ENCODE data around the gene SRGAP2C. TPM values are rescaled to one million over a fixed set of nuclear protein-coding genes. Genes with fewer than 3 reads are reported as not detected.
"Not testable (repeated sequence)": the region's sequence is repeated elsewhere in the genome, so short reads cannot be mapped to it uniquely, and the experiment has no call there.

The SRGAP2C gene
- total RNA-seq, 1 donor from 2014 or later: 23.8 TPM

DNA sequence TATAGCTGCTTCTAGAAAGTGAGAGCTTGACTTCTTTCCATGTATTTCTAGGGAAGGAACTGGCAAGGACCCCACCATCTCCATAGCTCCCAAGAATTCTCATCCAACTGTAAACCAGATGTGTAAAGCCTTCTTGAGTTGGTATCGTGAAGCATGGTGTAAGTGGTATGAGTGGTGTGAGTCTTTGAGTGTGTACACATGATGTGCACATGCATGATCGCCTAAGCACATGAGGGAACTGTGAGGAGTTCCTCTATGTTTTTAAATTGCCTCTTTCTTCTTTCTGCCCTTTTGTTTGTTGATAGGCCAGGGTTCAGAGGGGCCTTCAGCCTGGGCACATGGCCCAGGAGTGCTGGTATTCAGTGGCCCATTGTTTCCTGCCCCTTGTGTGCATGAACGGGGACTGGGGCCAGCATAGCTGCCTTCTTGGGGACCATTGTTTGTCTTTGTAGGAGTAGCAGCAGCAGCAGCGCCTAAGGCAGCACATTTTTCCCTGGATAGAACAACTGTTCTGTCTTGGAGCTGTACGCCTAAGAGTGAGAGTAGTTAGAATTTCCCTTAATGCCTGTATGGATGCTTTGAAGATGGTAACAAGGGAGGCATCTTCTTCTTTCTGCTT lies 96.0 kb downstream of the SRGAP2C start:
- not testable (repeated sequence) for DNase-seq

DNA sequence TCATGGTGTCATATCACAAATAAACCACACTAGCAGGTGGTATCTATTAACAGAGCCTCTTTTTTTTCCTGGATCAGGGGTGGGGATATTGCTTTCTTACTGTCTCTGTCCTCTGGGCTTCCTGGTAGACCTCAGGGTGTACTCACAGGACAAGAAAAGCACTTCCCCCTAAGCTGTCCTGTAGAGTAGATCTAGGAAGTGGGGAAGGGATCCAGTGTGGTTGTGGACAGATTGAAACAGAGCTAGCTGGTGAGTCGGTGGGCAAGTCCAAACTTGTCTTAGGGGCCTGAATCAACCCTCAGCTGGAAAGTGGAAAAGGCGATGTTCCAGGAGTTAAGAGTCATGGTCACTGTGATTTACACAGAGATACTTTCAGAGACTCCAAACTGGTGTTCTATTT lies 96.7 kb downstream of the SRGAP2C start:
- not testable (repeated sequence) for DNase-seq

GRCh38 chr1:121283587-121284180 lies 98.9 kb downstream of the SRGAP2C start:
- DNase-seq: peak; percentile 0

DNA sequence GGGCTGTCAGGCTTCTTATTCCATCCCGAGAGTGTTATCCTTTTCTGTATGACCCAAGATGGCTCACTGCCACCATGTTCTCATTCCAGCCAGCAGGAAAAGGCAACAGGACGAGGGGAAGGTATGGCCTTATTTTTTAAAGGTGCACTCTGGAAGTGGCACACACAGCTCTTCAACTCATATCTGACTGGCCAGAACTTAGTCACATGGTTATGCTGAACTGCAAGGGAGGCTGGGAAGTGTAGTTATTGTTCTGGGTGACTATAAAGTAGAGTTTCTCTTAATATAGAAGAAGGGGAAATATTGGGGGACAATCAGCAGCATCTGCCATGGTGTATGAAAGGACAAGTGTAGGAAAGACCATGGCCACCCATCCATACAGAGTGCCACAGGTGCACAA lies 107.8 kb downstream of the SRGAP2C start:
- not testable (repeated sequence) for DNase-seq

DNA sequence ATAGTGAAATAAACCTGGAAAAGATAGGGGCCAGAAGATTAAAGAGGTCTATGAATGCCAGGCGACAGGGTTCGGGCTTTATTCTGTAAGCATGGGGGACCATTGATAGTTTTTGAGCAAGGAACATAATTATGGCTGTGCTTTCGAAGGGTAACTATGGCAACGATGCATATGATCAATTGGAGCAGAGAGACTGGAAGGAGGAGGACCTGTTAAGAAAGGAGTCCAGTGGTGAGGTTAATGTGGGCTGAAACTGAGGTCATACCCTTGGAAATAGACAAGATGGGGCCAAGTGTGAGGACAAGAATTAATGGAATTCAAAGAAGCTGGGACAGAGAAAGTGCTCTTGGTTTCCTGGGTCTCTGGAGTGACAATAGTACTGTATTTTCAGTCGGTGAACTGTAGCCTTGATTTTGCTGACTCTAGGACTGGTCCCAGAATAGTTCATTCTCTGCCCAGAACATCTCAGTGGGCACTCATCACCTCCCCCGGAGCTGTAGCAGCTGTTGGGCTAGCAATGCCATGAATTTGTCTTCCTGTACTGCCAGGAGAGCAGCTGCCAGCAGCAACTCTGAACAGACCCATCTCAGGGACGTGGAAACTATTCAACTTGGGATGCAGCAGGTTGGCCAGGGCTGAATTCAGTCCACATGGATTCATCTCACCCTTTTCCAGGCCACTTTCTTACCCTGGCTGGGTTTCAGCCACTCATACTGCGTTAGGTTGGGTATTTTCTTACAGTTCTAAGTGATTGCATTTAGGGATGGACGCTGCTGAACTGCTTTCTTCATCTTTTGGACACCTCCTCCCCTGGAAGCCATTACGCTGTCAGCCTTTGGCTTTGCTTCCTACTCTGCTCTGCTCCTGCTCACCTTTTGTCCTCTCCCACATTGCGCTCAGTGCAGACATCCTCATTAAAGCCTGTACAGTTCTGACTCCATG lies 108.8 kb downstream of the SRGAP2C start:
- DNase-seq: not testable (repeated sequence)

GRCh38 chr1:121294205-121294570 lies 109.4 kb downstream of the SRGAP2C start:
- DNase-seq: not testable (repeated sequence)

DNA sequence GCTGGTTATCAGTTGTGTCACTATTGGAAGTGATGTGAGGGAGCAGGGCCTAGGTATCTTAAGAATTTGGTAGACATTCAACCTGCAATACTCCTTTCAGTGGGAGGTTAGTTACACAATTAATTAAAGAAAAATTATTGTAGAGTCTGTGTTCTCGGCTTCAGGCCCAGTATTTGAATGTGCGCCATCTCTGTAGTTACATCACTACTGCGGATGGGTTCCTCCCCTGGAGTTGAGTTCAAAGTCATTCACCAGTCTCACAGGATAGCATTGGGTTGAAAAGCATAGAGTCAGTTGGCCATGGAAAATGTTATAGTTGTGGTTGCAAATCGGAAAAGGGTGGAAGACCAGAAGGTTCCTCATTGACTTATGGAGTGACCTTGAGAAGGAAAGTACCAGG lies 111.8 kb downstream of the SRGAP2C start:
- not testable (repeated sequence) for DNase-seq

GRCh38 chr1:121298529-121298928 lies 113.8 kb downstream of the SRGAP2C start:
- DNase-seq: not testable (repeated sequence)

DNA sequence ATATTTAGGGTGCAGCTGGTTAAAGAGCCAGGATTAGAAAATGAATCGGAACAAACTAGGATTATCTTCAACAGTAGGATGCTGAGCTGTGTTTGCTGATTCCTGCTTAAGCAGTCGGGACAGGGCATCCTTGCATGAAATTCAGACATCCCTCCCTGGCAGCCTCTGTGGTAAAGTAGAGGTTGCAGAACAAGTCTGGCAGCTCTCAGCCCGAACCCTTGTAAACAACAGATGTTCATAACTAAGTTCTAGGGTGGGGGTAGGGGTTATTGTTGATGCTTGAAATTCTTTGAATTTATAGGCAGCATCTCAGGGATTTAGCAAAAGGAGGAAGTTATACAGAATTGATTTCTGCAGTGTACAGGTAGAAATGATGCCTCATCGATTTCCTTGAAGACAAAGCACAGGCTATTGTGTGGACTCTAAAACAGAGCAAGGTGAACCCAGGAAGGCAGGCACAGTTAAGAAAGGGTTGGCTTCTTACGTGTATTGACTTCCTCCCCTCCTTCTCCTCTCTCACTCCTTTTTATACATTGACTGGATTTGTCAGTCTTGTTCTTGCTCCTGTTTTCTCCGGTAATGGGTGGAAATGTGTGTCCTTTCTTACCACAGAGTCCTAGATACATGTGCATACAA lies 114.9 kb downstream of the SRGAP2C start:
- not testable (repeated sequence) for DNase-seq

- not testable (repeated sequence) for DNase-seq
Measured at GRCh38 chr1:121301876-121302275, 117.1 kb downstream of the SRGAP2C start.

DNA sequence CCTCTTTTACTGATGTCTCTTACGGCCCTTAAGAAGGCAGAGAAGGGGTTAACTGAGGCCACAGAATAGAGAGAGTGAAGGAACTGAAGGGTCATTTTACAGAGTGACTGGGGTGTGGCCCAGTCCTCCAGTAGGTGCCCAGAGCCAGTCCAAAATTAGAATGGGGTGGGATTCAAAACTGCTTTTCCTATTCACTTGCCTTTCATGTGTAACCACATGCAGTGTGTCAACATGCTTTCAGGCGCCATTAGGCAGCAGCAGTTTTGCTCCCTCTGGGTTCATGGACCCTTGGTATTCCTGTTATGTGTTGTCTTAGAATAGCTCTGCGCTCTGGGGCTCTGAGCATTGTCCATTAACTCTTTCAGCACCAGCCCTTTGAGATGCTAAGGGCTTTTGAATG lies 123.0 kb downstream of the SRGAP2C start:
- not testable (repeated sequence) for DNase-seq

DNA sequence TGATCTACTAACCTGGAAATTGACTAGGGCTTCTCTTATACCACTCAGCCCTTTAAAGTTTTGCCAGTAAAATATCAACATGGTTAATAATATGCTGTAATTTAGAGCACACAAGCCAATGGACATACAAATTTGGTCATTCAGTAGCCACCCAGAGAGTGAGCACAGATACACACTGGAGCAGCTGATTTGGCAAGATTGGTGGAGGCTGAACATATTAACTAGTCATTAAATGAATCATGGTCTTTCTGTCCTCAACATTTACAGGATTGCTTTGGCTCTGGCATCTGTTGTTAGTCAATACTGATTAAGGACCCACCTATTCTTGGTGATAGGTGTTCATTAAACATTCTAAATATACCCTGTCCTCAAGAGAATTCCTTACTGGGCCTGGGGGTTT lies 130.7 kb downstream of the SRGAP2C start:
- not testable (repeated sequence) for DNase-seq

DNA sequence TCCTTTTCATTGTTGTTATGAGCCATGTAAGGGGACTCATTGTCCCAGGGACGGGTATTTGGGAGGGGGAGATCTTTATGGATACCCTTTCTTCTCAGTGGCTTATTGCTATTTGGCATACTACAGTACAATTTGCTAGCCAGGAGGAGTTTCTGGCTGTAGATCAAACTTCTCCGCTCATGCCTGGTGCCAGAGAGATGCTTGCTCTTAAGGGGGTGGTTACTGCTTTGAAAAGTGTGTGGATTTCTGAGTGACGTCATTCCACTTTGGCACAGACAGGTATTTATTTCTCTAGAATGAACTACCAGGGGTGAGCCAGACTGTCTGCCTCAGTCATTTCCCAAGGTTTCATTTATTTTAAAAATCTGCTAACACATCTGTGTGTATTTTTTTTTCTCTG lies 131.3 kb downstream of the SRGAP2C start:
- not testable (repeated sequence) for DNase-seq

DNA sequence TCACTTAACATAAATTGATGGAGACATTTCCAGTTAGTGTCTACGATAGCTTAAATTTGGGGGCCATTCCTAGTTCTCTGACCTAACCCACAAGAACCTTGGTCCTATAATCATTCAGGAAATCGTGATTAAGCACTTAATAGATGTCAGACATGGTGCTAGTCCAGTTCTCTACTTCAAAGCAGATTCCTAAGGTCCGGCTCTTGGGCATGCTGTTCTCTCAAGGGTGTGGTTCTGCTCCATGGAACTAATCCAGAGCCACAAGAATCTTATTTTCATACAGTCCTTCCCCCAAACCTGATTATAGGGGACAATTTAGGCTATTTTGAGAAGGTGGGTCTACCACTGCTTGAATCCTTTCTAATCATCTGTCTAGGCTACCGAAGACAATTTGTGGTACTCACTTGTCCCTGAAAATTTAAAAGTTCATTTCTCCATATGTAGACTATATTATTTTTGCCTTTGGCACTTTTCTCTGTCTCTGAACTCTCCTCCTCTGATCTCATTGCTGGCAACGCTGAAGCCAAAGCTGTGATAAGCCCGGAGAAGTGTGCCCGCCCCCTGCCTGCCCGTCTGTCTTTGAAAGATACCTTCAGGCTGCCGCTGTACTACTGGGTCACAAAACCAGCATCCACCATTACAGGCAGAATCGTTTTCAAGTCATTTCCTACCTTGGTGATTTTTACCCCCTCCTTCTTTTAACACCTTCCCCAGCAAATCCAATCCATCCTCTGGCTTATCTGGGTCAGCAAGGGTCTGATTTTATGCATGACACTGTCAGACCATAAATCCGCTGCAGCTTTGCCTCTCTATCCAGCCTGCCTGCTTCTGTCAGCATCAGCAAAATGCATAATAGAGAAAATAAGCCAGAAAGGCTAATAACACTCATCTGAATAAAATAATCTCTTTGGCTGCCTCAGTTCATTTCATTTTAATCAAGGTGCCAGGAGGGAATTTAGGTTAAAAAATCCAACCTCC lies 133.0 kb downstream of the SRGAP2C start:
- not testable (repeated sequence) for DNase-seq

GRCh38 chr1:121318687-121319086 lies 133.9 kb downstream of the SRGAP2C start:
- not testable (repeated sequence) for DNase-seq

GRCh38 chr1:121321660-121322059 lies 136.9 kb downstream of the SRGAP2C start:
- DNase-seq: not testable (repeated sequence)

- DNase-seq: not testable (repeated sequence)
Measured at GRCh38 chr1:121324726-121325125, 140.0 kb downstream of the SRGAP2C start.

GRCh38 chr1:121332141-121332540 lies 147.4 kb downstream of the SRGAP2C start:
- not testable (repeated sequence) for DNase-seq

DNA sequence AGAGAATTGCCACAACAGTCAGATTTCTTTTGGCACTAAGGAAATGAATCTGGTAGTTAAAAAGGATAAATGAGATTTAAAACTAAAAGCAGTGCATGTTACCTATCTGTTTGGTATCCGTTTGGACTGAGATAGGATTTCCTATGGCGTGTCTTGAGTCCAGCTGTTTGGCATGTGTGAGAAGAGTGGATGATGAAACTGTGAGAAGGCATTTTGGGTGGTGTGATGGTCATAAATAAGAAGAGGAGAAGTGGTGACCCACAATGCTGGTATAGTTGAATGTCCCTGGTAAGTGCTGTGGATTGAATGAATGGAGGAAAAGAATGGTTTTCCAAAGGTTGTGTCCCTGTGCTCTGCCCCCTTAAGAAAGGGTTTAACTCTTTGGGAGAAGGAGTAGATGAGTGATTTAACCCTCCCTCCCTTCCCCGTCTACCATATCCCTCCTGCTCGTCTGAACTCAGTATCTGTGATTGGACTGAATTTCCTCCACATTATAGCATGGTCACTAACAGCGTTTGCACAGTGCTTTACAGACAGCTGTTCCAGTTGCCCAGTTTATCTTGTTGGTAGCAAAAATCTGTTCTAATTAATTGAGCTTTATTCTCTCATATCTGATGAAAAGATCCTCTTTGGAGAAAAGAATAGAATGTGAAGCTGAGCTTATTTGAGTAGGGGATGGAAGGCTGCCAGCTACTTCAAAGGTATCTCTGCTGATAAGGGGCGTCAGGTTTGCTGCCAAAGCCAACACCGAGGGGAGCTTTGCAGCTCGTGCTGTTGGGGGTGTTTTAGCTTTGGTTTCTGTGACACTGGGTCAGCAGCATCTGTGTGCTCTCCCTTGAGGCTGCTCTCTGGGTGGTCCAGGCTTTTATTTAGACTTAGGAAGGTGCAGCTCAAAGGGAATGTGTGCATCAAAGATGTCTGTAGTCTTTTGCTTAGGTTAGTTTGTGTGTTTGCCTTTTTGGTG lies 148.1 kb downstream of the SRGAP2C start:
- DNase-seq: not testable (repeated sequence)

DNA sequence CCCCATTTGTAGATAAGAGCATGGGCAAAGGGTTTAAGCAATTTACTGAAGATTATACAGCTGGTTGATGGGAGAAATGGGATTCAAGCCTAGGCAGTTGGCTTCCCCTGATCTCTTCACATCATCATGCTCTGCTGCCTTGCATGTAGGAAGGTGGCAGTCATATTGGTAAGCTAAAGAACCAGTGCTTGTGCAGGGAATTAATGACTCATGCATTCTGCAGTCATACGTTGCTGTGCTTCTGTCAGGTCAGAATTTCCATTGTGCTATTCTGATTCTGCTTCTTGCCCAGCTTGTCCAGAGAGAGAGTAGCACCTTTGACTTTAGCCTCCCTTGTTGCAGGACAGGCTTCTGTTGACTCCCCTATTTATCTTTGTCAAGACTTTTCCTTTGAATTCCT lies 153.2 kb downstream of the SRGAP2C start:
- DNase-seq: not testable (repeated sequence)
